Brain microvascular endothelial cell (primary cell): ENCODE results near the gene MAP3K1.

Source experiments
- DNase-seq: peaks from one replicate; pipeline ENCODE4 v3.0.0-alpha.2; 2020
- H3K27ac ChIP-seq: fragments of 250-450 bp; sonication (Bioruptor Pico); 2 replicates; pipeline ENCODE4 v1.5.1; 2020; ENCODE audit warnings: mild to moderate bottlenecking, moderate library complexity
- H3K27me3 ChIP-seq: fragments of 250-450 bp; sonication (Bioruptor Pico); replicated peaks from 2 replicates; pipeline ENCODE4 v1.5.1; 2020; ENCODE audit warnings: mild to moderate bottlenecking
- H3K36me3 ChIP-seq: fragments of 250-450 bp; sonication (Bioruptor Pico); replicated peaks from 2 replicates; pipeline ENCODE4 v1.5.1; 2020; ENCODE audit warnings: mild to moderate bottlenecking
- H3K4me3 ChIP-seq: 2 replicates; pipeline ENCODE4 v1.5.1; 2011; ENCODE audit warnings: low read depth, mild to moderate bottlenecking, control low read depth, low read length, moderate library complexity
- in situ Hi-C: cut with HindIII; loops from 2 replicates; pipeline ENCODE4 v1.10.0; 2017; ENCODE audit warnings: low sequenced_read_pairs, low pct_ligation_motif_present
- TF ChIP-seq, protein P1 (sequence below): IDR thresholded peaks from 2 replicates; pipeline ENCODE4 v1.5.1; 2011; ENCODE audit warnings: low read depth, mild to moderate bottlenecking, moderate library complexity, low read length, control low read depth, inconsistent platforms; ENCODE audit errors: missing control alignments

MAP3K1 gene

DNA sequence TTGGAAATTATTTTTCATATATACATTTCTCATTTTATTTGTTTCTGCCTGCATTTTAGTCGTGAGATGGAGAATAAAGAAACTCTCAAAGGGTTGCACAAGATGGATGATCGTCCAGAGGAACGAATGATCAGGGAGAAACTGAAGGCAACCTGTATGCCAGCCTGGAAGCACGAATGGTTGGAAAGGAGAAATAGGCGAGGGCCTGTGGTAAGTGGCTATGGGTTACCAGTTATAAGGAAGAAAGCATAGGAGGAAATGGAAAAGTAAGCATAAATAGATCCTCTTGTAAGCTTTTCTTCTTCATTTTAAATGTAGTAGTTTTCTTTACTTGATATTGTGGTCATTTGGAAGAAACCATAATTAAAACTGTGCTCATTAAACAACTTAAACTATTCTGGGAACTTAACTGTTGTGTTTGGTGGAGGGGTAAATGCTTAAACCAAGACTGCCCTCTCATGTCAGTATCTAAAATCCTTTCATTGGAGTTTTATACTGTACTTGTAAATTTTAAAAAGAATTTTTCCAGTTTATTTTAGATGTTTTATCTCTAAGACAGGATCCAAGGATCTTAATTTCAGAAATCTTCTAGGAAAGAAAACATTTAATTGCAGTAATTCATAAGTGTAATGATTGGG is 41.3 kb downstream of the MAP3K1 start:
- Histone ChIP-seq H3K36me3 (peaks cover 2% of the 10 kb centered on the region), H3K27ac (no peak overlapping the region), H3K4me3 (no peak overlapping the region), H3K27me3 (no peaks in the 10 kb centered on the region)
- no peak for DNase-seq
- TF ChIP-seq, protein P1, sequence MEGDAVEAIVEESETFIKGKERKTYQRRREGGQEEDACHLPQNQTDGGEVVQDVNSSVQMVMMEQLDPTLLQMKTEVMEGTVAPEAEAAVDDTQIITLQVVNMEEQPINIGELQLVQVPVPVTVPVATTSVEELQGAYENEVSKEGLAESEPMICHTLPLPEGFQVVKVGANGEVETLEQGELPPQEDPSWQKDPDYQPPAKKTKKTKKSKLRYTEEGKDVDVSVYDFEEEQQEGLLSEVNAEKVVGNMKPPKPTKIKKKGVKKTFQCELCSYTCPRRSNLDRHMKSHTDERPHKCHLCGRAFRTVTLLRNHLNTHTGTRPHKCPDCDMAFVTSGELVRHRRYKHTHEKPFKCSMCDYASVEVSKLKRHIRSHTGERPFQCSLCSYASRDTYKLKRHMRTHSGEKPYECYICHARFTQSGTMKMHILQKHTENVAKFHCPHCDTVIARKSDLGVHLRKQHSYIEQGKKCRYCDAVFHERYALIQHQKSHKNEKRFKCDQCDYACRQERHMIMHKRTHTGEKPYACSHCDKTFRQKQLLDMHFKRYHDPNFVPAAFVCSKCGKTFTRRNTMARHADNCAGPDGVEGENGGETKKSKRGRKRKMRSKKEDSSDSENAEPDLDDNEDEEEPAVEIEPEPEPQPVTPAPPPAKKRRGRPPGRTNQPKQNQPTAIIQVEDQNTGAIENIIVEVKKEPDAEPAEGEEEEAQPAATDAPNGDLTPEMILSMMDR: no peak
- in situ Hi-C loops: no loop called here

DNA sequence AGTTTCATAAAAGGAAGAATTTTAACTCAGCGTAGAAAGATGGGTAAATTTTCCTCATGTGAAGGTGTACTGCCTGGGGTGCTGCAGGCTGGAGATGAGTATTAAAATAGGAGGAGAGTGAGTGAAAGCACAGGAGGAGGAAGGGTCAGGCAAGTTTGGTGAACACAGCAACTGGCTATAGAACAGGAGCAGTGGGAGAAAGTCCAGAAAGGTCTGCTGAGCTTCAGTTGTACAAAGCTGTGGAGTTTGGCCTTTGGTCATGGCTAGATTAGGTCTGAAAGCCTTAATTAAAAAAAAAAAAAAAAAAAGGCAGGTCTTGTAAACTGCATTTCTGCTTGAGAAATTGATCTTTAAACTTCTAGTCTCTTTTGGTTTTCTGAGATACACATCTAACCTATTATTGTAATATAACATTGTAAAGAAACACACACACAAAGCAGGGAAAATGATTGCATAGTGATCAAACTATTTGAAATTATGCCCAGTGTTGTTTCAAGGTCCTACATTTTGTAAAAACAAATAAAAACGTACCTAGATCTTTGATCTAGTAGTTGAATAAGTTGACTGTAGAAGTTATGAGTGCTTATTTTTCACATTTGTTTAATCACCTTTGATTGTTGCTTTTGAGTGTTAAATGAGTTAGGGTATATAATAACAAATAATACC is 43.6 kb downstream of the MAP3K1 start:
- DNase-seq: no peak
- Histone ChIP-seq H3K27ac (no peak overlapping the region), H3K27me3 (no peaks in the 10 kb centered on the region), H3K36me3 (peaks cover 5% of the 10 kb centered on the region), H3K4me3 (no peak overlapping the region)
- TF ChIP-seq, protein P1: no peak
- in situ Hi-C loops: no loop called here

DNA sequence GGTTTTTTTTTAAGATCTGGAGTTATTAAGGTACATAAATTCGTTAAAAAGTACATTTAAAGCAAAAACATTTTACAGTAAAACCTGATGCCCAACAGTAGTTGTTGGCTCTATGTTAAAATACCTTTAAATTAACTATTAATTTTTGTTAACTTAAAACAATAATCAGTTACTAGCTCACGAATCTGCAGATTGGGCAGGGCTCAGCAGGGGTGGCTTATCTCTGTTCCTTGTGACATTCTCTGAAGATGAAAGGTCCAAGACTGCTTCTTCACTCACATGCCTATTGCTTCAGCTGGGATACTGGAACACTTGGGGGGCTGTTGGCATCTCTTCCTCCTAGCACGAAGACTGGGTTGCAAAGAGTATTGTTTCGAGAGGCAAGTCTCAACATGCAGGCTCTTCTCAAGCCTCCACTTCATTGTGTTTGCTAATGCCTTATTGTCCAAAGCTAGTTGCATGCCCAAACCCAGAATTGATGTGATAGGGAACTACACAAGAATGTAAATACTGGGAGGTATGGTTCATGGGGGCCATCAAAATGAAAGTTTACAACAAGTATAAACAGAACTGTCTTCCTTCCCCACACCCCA is 46.6 kb downstream of the MAP3K1 start:
- Histone ChIP-seq H3K27me3 (no peaks in the 10 kb centered on the region), H3K27ac (no peak overlapping the region), H3K36me3 (peaks cover 7% of the 10 kb centered on the region), H3K4me3 (no peak overlapping the region)
- TF ChIP-seq, protein P1: no peak
- in situ Hi-C loops: no loop called here
- DNase-seq: no peak

DNA sequence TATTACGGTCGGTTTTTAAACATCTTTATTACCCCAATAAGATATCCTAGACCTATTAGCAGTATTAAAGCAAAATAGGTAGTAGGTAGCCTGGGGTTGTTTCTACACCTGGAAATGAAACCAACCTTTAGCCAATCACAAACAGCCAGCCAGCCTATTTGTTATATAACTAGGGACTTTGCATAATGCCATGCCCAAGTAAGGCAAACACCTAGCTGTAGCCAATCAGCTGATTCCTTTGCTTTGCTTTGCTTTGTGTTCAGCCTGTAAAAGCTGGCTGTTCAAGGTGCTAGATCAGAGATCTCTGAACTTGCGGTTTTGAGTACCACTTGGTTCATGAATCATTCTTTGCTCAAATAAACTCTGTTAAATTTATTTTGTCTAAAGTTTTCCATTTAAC is 47.6 kb downstream of the MAP3K1 start:
- peaks cover 7% of the 10 kb centered on the region for H3K36me3 ChIP-seq
- in situ Hi-C loops: no loop called here
- TF ChIP-seq, protein P1: no peak
- H3K27me3 ChIP-seq: no peaks in the 10 kb centered on the region
- DNase-seq: no peak
- no peak overlapping the region for H3K4me3 ChIP-seq
- no peak overlapping the region for H3K27ac ChIP-seq

DNA sequence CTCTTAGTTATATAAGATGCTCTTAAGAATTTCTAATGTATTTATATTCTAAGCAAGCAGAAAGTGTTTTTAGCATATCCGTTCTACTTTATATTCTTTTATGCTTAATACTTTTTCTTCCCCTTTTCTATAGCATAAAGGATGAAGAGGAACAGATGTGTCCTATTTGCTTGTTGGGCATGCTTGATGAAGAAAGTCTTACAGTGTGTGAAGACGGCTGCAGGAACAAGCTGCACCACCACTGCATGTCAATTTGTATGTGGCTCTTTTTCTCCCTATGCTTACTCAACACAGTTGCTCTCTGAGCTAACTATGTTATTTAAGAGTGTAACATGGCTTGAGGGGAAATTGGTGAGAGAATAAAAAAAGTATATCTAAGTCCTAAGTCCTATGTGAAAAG is 56.4 kb downstream of the MAP3K1 start:
- in situ Hi-C loops: no loop called here

More for the DNA sequence above, 56.4 kb downstream of the MAP3K1 start:
- TF ChIP-seq, protein P1: no peak
- Histone ChIP-seq H3K27me3 (no peaks in the 10 kb centered on the region), H3K4me3 (no peak overlapping the region), H3K36me3 (peaks cover 6% of the 10 kb centered on the region), H3K27ac (no peak overlapping the region)
- no peak for DNase-seq
